ENCODE data around the gene DDAH1.

DDAH1 gene

GRCh38 chr1:85365851-85366250 lies 99.1 kb downstream of the DDAH1 start:
- no peak for DNase-seq (ENCODE audit: low read depth)
- H3K4me3 ChIP-seq (ENCODE audit: low read depth, low read length): no peak overlapping the region
- no peak for TF ChIP-seq CTCF (IDR thresholded peaks at IDR 0.05; ENCODE audit: low read depth, low read length, missing control alignments)

- no peak for DNase-seq (ENCODE audit: low read depth)
- no peak for TF ChIP-seq CTCF (IDR thresholded peaks at IDR 0.05; ENCODE audit: low read depth, low read length, missing control alignments)
- no peak overlapping the region for H3K4me3 ChIP-seq (ENCODE audit: low read depth, low read length)
These were observed 101.4 kb downstream of the DDAH1 start for GRCh38 chr1:85363521-85363920.

GRCh38 chr1:85363092-85363491 lies 101.9 kb downstream of the DDAH1 start:
- no peak for TF ChIP-seq CTCF (IDR thresholded peaks at IDR 0.05; ENCODE audit: low read depth, low read length, missing control alignments)
- H3K4me3 ChIP-seq (ENCODE audit: low read depth, low read length): no peak overlapping the region
- no peak for DNase-seq (ENCODE audit: low read depth)

GRCh38 chr1:85361606-85362296 lies 103.2 kb downstream of the DDAH1 start:
- no peak overlapping the region for H3K4me3 ChIP-seq (ENCODE audit: low read depth, low read length)
- TF ChIP-seq CTCF (IDR thresholded peaks at IDR 0.05; ENCODE audit: low read depth, low read length, missing control alignments): no peak
- no peak for DNase-seq (ENCODE audit: low read depth)

- no peak for DNase-seq (ENCODE audit: low read depth)
- no peak for TF ChIP-seq CTCF (IDR thresholded peaks at IDR 0.05; ENCODE audit: low read depth, low read length, missing control alignments)
- no peak overlapping the region for H3K4me3 ChIP-seq (ENCODE audit: low read depth, low read length)
These were observed 104.0 kb downstream of the DDAH1 start for GRCh38 chr1:85360730-85361493.

- no peak overlapping the region for H3K4me3 ChIP-seq (ENCODE audit: low read depth, low read length)
- DNase-seq (ENCODE audit: low read depth): no peak
- TF ChIP-seq CTCF (IDR thresholded peaks at IDR 0.05; ENCODE audit: low read depth, low read length, missing control alignments): no peak
These were observed 104.9 kb downstream of the DDAH1 start for GRCh38 chr1:85359874-85360721.
